Smooth muscle cell (in vitro differentiated cells): ENCODE measurements around the gene ALG1L2. TPM values are rescaled to one million over a fixed set of nuclear protein-coding genes. Genes with fewer than 3 reads are reported as not detected.
"Not testable (repeated sequence)": the region's sequence is repeated elsewhere in the genome, so short reads cannot be mapped to it uniquely, and the experiment has no call there.

Experiments used
- DNase-seq: peaks from one replicate; lab custom pipeline; 2025; ENCODE audit not compliant: unreplicated experiment; lab: John Stamatoyannopoulos, UW
- H2AFZ ChIP-seq: fragments of 200-600 bp; sonication (generic); 2 replicates; pipeline ENCODE4 v1.6.0; 2016; ENCODE audit warnings: antibody characterized with exemption, low read depth, mild to moderate bottlenecking
- H3F3A ChIP-seq: fragments of 200-600 bp; sonication (generic); 2 replicates; pipeline ENCODE4 v1.6.0; 2017; ENCODE audit warnings: antibody characterized with exemption, low read depth
- H3K27ac ChIP-seq: fragments of 200-600 bp; sonication (generic); 2 replicates; pipeline ENCODE4 v1.5.1; 2016; ENCODE audit warnings: low read depth, mild to moderate bottlenecking
- H3K27me3 ChIP-seq: fragments of 200-600 bp; sonication (generic); 2 replicates; pipeline ENCODE4 v1.6.1; 2016; ENCODE audit warnings: low read depth, mild to moderate bottlenecking
- H3K36me3 ChIP-seq: fragments of 200-600 bp; sonication (generic); 2 replicates; pipeline ENCODE4 v1.5.1; 2016; ENCODE audit warnings: low read depth
- H3K4me1 ChIP-seq: fragments of 200-600 bp; sonication (generic); 2 replicates; pipeline ENCODE4 v1.5.1; 2016; ENCODE audit warnings: low read depth
- H3K4me2 ChIP-seq: fragments of 200-600 bp; sonication (generic); 2 replicates; pipeline ENCODE4 v1.6.0; 2016; ENCODE audit warnings: mild to moderate bottlenecking
- H3K4me3 ChIP-seq: fragments of 200-600 bp; sonication (generic); 2 replicates; pipeline ENCODE4 v1.5.1; 2016; ENCODE audit warnings: mild to moderate bottlenecking
- H3K79me2 ChIP-seq: fragments of 200-600 bp; sonication (generic); 2 replicates; pipeline ENCODE4 v1.6.0; 2016; ENCODE audit warnings: low read depth, mild to moderate bottlenecking
- H3K9ac ChIP-seq: fragments of 200-600 bp; sonication (generic); 2 replicates; pipeline ENCODE4 v1.6.0; 2016; ENCODE audit warnings: low read depth
- H3K9me3 ChIP-seq: fragments of 200-600 bp; sonication (generic); replicated peaks from 2 replicates; pipeline ENCODE4 v1.5.1; 2016; ENCODE audit warnings: low read depth
- H4K20me1 ChIP-seq: fragments of 200-600 bp; sonication (generic); 2 replicates; pipeline ENCODE4 v1.6.0; 2016; ENCODE audit warnings: low read depth
- WGBS: methylation state at CpG from one replicate; pipeline ENCODE4 v1.1.7; 2016; ENCODE audit warnings: low lambda C conversion rate; 5-methylcytosine and 5-hydroxymethylcytosine counted together
- polyA plus RNA-seq: library from polyadenylated mRNA; unstranded; fragments of >200 nt; fragmentation: Nextera tagmentation; extraction: Ambion mirVana; gene quantifications from 2 replicates; pipeline ENCODE4 v1.2.1, GENCODE V29; 2016
- total RNA-seq: library from RNA; depleted of rRNA; stranded (reverse); fragments of >200 nt; gene quantifications from 2 replicates; pipeline ENCODE4 v1.2.3, GENCODE V29; 2014
- TF ChIP-seq, protein P1 (sequence below): fragments of 200-600 bp; sonication (generic); IDR thresholded peaks from 2 replicates; pipeline ENCODE4 v1.5.1; 2017; ENCODE audit warnings: borderline replicate concordance, mild to moderate bottlenecking, antibody characterized with exemption; ENCODE audit not compliant: insufficient read depth, poor library complexity, severe bottlenecking

ALG1L2 gene
- total and polyA plus RNA-seq, 2 experiments from 2014 or later = 0.38 TPM; not detected in 1

DNA sequence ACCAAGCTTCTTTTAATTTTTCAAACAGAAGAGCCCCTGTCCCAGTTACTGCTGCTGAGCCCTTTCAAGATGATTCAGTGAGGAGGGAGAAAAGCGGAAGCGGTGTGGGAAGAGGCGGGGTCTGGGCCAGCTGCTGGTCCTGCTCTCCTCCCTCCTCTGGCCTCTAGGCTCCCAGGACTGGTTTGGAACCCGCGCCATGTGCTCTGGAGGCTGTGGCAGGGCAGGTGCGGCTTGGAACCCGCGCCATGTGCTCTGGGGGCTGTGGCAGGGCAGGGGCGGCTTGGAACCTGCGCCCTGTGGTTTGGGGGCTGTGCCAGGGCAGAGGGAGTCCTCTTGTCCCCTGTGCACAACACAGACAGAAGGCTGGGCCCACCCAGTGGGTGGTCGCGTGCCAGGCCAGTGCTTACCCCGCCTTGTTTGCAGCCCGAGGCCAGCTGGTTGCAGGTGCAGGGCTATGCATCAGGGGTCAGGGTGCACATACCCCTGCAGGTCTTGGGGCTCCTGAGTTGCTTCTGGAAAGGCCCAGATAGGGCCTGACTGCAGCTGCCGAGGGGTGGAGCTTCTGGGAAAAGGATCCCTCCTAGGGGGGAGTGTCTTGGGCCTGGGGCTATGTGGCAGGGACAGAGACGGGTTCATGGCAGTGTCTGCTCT is 12.2 kb downstream of the ALG1L2 start:
- H4K20me1 ChIP-seq = no peaks in the 10 kb centered on the region
- TF ChIP-seq, protein P1, sequence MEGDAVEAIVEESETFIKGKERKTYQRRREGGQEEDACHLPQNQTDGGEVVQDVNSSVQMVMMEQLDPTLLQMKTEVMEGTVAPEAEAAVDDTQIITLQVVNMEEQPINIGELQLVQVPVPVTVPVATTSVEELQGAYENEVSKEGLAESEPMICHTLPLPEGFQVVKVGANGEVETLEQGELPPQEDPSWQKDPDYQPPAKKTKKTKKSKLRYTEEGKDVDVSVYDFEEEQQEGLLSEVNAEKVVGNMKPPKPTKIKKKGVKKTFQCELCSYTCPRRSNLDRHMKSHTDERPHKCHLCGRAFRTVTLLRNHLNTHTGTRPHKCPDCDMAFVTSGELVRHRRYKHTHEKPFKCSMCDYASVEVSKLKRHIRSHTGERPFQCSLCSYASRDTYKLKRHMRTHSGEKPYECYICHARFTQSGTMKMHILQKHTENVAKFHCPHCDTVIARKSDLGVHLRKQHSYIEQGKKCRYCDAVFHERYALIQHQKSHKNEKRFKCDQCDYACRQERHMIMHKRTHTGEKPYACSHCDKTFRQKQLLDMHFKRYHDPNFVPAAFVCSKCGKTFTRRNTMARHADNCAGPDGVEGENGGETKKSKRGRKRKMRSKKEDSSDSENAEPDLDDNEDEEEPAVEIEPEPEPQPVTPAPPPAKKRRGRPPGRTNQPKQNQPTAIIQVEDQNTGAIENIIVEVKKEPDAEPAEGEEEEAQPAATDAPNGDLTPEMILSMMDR = no peak
- H3F3A ChIP-seq = no peaks in the 10 kb centered on the region
- no peak overlapping the region for H3K27ac ChIP-seq
- H3K79me2 ChIP-seq = no peaks in the 10 kb centered on the region
- no peaks in the 10 kb centered on the region for H3K36me3 ChIP-seq
- no peaks in the 10 kb centered on the region for H3K9me3 ChIP-seq
- H3K9ac ChIP-seq = no peak overlapping the region
- 83% methylated on average over 16 of the region's 16 CpGs for WGBS
- no peaks in the 10 kb centered on the region for H3K27me3 ChIP-seq
- no peak for DNase-seq
- H3K4me3 ChIP-seq = no peak overlapping the region
- H2AFZ ChIP-seq = no peak overlapping the region
- no peak overlapping the region for H3K4me2 ChIP-seq
- no peaks in the 10 kb centered on the region for H3K4me1 ChIP-seq

DNA sequence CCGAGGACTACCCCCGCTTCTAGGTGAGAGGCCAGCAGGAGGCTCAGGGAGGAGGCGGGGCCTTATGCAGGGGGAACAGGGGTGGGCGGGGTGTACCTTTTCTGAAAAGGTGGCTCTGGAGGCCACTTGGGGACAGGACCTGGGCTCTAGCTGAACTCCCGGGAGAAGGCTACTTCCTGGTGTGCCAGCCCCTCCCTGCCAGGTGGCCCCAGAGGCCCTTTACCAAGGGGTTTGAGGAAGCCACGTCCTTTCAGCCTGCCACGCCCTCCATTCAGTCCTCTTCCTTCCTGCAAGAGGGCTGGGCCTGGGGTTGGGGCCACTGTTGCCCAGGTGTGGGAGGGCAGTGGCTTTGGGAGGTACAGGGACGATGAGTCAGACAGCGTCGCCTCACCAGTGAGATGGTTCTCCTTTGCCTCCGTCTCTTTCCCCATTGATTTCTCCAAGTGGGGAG is 12.9 kb downstream of the ALG1L2 start:
- not testable (repeated sequence) for H3K9me3 ChIP-seq, H4K20me1 ChIP-seq, H3K4me1 ChIP-seq, H3K79me2 ChIP-seq, DNase-seq, H3F3A ChIP-seq, H2AFZ ChIP-seq, H3K27me3 ChIP-seq, H3K4me3 ChIP-seq, H3K36me3 ChIP-seq, H3K27ac ChIP-seq, H3K9ac ChIP-seq, H3K4me2 ChIP-seq
- 70% methylated on average over 10 of the region's 11 CpGs for WGBS

DNA sequence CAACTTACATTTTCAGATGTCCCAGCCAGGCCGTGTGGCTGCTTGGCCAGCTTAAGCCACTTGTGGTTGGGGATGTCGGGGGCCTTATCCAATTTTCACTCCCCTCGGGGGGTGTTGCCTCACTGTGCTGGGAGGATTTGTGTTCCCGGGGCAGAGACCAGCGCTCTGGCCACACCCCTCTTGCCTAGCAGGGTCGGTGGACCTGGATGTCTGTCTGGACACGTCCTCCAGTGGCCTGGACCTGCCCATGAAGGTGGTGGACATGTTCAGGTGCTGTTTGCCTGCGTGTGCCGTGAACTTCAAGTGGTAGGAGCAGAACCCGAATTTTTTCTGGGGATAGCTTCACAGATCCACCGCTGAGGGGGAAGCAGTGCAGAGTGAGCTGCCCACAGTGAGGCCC is 14.2 kb downstream of the ALG1L2 start:
- H2AFZ ChIP-seq = not testable (repeated sequence)

GRCh38 chr3:130097096-130097495 is 15.5 kb downstream of the ALG1L2 start:
- not testable (repeated sequence) for H3F3A ChIP-seq, H4K20me1 ChIP-seq, H2AFZ ChIP-seq, H3K9me3 ChIP-seq, H3K36me3 ChIP-seq, H3K4me3 ChIP-seq, H3K9ac ChIP-seq, H3K27ac ChIP-seq, H3K27me3 ChIP-seq, H3K4me1 ChIP-seq, H3K79me2 ChIP-seq, H3K4me2 ChIP-seq, DNase-seq
- WGBS = 94% methylated on average over 8 of the region's 8 CpGs

More for the DNA sequence above, 14.2 kb downstream of the ALG1L2 start:
- H3K36me3 ChIP-seq, H4K20me1 ChIP-seq, H3K27me3 ChIP-seq, DNase-seq, H3K4me2 ChIP-seq, H3K9ac ChIP-seq, H3K9me3 ChIP-seq, H3K4me1 ChIP-seq, H3K79me2 ChIP-seq, H3K27ac ChIP-seq, H3F3A ChIP-seq, H3K4me3 ChIP-seq: not testable (repeated sequence)
- 37% methylated on average over 11 of the region's 11 CpGs for WGBS

DNA sequence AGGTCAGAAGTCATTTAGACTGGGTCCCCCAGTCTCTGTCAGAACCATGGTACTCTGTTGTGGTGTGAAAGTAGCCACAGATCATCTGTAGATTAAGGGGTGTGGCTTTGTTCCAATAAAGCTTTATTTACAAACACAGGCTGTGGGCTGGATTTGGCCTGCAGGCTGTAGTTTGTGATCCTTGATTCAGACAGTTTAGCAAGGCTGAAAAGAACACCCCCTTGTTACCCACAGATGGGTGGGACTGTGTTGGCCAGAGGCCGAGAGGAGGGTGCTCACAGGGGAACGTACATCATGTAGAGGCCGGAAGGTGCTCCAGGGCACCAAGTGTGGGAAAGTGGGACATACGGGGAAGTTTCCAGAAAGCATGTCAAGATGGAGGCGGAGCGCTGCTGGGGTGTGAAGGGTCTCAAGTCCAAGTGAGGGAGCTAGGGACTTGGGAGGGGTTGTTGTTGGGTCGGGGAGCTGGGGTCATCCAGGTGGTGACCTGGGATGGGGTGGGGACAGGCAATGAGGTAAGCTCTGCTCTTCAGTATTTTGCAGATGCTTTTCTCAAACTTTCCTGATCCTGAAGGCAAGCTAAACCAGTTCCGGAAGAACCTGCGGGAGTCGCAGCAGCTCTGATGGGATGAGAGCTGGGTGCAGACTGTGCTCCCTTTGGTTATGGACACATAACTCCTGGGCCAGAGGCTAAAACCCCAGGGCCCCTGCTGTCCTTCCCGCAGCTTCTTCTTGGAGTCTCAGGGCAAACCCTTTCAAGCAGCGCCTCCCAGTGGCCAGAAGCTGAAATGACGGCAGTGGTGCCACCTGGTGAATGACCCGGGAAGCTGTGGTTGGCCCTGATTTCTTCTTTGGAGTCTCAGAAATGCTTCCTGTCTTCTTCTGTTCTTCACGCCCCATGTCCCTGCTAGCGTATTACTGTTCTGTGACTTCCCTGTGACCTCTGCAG is 16.3 kb downstream of the ALG1L2 start:
- H3K36me3 ChIP-seq, H3K4me3 ChIP-seq, H3K27ac ChIP-seq, H3K27me3 ChIP-seq, H3K4me1 ChIP-seq, DNase-seq, H3F3A ChIP-seq, H2AFZ ChIP-seq, H3K4me2 ChIP-seq, H3K9ac ChIP-seq, H3K79me2 ChIP-seq, H4K20me1 ChIP-seq, H3K9me3 ChIP-seq: not testable (repeated sequence)
- TF ChIP-seq, protein P1 = peak; percentile 41
- WGBS = 52% methylated on average over 13 of the region's 16 CpGs

GRCh38 chr3:130098639-130099385 is 17.2 kb downstream of the ALG1L2 start:
- H2AFZ ChIP-seq, H3K9ac ChIP-seq, H3K4me1 ChIP-seq, H4K20me1 ChIP-seq, H3K4me3 ChIP-seq, H3K79me2 ChIP-seq, H3K27me3 ChIP-seq, H3K4me2 ChIP-seq, H3K27ac ChIP-seq, H3F3A ChIP-seq, DNase-seq, H3K36me3 ChIP-seq, H3K9me3 ChIP-seq: not testable (repeated sequence)
- 89% methylated on average over 19 of the region's 19 CpGs for WGBS
